GM19438 (cell line): ENCODE measurements around the gene PTPRG.
"Not testable (repeated sequence)": the region's sequence is repeated elsewhere in the genome, so short reads cannot be mapped to it uniquely, and the experiment has no call there.

ENCODE experiments used
- ATAC-seq: cut with Tn5 transposase; IDR thresholded peaks from one replicate; pipeline ENCODE4 v1.9.1; 2021; ENCODE audit warnings: low read depth; ENCODE audit not compliant: unreplicated experiment

PTPRG gene

DNA sequence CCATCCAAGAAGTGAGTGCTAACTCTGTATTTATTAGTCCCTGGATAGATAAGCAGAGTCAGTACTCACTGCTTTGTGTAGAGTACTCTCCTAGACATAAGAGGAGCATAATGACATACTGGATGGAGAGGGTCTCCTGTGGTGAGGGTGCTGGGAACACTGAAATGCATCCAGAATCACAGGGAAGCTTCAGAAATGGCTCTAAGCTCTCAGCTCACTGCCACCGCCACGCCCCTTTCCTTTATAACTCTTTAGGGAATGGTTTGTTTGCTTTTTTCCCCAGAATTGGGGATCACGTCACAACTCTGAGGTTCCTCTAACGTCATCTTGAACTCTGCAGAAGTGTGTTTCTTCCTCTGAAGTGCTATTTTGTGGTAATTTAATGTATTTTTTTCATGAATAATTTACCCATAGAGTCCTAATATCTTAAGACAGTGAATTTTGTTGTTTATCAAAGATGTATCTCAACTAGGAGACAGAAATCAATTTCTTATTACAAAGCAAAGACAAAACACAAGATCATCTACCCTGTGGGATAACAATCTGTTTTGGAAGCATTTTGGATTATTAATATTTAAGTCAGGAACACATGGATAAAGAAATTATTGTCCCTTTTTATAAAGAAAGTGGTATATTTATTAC is 154.6 kb downstream of the PTPRG start:
- ATAC-seq, result no peak

DNA sequence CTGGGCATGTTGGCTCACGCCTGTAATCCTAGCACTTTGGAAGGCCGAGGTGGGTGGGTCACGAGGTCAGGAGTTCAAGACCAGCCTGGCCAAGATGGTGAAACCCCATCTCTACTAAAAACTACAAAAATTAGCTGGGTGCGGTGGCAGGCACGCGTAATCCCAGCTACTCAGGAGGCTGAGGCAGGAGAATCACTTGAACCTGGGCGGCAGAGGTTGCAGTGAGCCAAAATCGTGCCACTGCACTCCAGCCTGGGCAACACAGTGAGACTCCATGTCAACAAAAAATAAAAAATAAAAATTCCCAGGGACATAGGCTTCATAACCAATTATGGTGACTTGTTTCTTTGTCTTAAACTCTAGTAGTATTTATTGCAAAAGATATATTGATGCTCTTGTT is 155.3 kb downstream of the PTPRG start:
- ATAC-seq, result not testable (repeated sequence)

- ATAC-seq, result no peak
Measured at GRCh38 chr3:61718565-61718964, 157.2 kb downstream of the PTPRG start.

DNA sequence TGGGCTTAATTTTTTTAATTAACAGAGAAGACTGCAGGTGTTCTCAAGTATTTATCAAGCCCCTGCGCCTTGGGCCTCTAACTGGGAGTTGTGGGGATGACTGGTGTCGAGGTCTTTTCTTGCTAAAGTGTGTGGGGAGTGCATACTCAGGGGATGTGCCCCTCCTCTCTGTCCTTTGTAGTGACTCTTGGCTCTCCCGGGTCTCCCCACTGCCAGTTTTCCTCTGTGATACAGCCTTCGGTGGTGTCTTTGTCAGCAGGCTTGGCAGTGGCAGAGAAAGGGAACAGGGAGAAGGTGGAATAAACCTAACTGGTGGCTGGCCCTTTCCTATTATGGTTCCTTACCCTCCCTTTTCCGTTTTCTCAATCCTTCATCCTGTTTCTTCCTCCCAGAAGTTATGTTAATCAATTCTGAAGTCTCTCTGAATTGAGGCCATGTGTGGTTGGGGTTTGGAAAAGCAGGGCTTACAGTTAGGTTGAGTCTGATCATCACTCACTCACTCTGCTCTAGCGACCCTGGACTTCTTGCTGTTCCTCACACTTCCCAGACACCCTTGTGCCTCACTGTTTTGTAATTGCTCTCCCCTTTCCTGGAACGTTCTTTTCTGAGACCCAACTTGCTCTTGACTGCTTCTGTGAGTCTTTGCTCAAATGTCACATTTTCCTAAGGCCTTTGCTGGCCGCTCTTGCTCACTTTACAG is 158.1 kb downstream of the PTPRG start:
- ATAC-seq, result no peak

DNA sequence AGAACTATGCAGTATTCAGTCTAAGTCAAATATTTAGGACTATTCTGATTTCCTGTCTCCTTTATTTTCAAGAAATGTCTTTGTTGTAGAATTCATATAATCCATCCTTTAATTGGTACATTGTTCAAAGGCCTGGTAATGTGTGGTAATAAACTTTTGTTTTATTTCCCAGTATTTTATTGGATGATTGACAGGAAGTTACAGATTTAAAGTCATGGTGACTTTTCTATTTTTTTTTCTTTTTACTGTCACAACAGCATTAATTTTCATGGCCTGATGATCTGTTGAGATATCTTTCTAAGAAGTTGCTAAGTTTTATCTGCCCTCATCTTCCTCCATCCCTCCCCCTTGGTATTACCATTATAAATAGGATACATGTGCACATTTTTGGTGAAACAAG is 161.7 kb downstream of the PTPRG start:
- ATAC-seq, result no peak

DNA sequence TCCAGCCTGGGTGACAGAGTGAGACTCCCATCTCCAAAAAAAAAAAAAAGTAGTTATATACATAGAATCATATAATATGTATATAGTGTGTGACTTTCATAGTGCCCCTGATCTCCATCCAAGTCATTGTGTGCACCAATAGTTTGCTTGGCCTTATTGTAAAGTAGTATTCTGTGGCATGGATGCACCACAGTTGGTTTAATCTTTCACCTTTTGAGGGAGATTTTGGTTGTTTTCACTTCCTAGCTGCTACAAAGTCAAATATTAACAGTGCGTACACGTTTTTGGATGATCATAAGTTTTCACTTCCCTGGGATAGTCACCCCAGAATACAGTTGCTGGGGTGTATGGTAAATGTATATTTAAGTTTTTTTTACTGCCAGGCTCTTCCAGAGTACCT is 162.8 kb downstream of the PTPRG start:
- peak; percentile 86 for ATAC-seq

- peak; percentile 17 for ATAC-seq
Measured at GRCh38 chr3:61724801-61725200, 163.4 kb downstream of the PTPRG start.

DNA sequence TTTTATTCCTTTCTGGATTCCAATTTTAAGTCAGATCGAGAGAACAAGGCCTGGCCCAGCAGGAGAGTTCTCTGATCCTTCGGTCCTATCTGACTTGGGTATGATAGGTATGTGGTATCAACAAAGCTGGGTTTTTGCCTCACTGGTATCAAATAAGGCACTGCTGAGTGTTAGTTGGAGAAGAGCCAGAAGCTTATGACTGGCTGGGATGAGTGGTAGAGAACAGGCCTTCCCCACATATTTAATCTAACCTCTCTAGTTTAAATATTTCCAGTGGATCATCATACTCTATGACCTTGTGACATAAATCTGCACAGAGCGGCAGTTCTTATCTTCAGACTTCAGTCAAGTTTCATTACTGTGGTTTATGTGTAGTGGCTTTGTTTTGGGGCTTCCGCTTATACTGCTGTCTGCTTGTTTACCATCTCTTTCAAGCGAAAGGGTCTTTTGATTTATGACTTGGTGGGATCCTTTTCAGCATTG is 164.5 kb downstream of the PTPRG start:
- ATAC-seq, result no peak

DNA sequence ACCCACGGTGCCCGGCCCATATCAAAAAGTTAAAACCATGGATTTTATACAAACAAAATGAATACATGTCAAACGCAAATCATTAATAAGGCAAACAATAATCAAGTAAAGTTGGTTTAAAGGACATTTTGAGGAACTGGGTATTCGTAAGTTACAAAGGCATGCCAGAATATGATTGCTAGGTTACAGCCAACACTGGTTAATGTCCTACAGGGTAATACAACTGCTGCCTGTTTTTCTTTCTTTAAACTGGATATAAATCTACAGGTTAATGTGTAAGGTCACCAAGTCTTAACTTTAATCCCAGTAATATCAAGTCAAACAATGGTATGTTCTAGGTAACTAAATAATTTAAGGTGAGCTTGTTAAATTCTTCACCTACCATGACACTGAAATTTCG is 166.1 kb downstream of the PTPRG start:
- ATAC-seq, result no peak

DNA sequence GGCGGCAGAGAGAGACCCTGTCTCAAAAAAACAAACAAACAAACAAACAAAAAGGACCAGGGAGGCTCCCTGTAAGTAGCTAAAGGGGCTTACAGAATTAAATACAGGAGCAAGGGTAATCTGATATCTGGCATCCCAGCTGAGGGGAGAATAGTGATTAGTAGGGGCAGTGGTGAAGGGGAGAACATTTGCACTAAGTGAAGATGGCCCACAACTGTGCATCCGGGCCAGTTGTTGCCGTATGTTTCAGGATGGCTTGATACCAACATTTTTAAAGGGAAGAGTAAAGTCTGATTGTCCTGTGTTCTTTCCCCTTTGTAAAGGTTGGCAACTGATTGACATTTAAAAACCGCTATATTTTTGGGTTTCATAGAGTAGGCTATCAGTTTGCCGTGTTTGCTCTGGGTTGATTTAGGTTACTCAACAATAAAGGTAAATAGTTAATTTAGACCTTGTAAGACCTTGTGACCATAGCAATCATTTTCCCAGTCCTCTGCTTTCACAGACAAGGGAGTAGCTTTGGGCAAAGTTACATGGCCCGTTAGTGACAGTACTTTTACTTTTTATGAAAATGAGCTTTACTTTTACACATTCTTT is 167.8 kb downstream of the PTPRG start:
- ATAC-seq, result no peak

GRCh38 chr3:61730056-61730455 is 168.7 kb downstream of the PTPRG start:
- no peak for ATAC-seq

DNA sequence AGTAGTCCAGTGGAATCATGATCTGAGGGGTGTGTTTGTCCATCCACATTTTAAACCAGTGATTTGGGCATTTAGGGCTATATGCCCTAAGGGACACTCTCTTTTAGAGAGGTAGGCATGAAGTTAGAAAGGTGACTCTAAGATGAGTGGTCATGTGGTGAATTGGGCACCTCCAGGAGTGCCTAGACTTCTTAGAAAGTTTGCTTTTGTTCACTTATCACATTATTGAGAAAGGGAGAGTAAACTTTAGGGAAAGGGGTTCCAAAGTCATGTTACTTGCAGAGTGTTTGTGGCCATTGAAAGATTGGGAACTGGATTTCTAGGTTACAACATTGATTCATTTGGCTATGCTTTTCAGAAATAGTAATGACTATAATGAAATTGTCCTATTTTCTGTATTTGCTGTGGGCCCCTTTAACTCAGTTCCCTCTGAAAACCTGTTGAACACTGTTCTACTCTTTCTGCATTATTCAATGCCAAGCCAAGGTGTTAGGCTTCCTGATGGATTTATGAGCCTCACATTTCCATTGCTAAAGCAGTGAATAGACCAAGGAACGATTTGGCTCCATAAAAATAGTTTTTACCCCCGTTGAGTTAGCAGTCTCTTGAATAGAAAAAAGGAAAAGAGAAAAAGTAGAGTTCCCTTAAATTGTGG is 169.3 kb downstream of the PTPRG start:
- no peak for ATAC-seq

DNA sequence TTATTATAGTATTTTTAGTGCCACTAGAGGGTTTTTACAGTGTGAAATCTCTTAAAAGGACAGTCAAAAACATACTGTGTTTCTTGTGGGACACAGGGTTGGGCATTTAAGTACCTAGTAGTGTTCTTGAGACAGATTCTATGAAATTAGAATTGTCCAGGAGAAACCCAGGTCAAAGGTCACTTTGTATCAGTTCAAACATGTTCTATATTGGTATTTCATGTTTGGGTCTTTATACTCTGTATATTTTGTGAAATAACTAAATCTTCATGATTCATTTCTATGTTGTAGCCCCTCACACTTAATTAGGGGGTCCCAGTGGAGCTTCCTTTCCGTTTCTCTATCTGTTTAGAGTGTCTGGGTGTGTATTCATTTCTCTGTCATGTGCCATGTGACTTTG is 171.6 kb downstream of the PTPRG start:
- no peak for ATAC-seq

DNA sequence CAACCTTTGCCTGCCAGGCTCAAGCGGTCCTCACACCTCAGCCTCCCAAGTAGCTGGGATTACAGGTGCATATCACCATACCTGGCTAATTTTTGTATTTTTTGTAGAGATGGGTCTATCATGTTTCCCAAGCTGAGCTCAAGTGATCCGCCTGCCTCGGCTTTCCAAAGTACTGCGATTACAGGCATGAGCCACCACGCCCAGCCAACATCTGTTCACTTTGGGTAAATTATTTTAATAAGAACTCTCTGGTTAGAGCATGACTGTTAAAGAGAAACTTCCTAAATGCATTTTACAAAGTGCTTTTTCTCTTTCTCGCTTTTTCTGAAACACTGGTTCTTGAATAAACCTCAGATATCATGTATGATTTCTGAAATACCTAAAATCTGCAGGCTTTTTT is 172.5 kb downstream of the PTPRG start:
- no peak for ATAC-seq

DNA sequence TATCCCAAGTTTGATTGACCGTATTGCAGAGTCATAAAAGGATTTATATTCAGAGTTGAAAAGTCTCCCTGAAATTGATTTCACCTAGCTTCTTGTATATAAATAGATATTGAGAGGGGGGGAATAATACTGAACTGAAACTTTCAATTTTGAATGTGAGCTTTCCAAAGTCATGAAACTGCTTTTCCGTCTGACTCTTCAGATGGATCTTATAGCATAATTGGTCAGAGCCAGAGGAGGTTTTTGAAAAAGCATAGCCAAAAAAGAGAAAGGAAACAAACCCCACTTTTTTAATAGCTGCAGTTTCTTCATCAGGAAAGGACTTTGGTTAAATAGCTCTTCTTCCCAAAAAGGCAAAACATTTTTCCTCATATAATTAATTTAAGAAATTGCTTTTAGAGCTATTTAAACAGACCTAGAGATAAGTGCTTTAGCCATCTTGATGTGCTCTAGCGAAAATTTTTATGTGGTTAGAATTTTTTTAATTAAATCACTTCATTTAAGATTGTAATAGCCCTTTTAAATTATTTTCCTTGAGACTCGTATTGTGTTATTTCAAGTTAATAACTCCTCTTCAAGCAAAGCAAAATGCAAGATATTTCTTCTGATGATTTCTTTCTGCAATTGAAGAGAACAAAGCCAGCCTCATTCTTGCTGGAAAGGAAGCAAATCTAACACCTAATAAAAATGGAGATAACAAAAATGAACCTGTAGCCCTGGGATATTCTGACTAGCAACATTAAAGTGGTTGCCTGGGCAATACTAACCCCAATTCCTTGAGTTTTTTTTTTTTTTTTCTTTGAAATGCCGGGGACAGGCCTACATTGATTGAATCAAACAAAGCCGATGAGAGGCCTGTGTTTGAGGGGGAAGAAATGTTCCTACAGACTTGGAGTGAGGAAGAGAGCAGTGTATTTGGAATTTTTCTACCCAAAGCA is 173.6 kb downstream of the PTPRG start:
- no peak for ATAC-seq

- no peak for ATAC-seq
Measured at GRCh38 chr3:61736506-61736905, 175.1 kb downstream of the PTPRG start.

DNA sequence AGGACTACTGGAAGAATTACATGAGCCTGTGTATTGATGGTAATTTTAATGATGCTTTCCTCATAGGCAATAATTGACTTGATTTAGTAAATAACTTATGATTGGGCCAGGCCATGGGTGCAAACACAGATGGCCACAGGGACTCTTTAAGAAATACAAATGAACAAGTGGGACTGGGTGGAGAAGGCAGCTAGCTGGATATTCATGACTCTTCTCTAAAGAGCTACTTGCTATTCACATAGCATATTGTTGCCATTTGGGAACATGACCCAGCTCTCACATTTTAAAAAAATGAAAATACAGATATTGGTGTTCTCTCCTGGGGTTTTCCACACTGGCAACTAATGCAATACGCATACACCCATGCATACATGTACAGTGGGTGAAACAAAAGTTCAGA is 178.3 kb downstream of the PTPRG start:
- ATAC-seq, result no peak

DNA sequence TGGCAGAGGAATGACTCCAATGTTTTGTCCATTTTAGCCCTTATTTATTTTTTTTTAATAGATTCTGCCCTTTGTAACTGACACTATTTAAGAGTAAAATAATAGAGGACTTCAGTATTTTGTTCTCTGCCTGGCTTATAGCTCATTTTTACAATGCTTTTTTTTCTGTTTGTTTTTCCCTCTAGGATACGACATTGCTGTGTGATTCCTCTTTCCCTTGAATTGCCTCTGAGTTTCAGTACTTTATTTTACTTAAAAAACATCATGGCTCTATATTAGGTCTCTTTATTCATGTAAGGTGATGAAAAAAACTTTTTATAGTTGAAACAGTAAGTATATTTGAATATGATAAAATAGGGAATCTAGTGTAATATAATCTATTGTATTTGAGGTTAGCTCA is 179.1 kb downstream of the PTPRG start:
- ATAC-seq, result no peak

DNA sequence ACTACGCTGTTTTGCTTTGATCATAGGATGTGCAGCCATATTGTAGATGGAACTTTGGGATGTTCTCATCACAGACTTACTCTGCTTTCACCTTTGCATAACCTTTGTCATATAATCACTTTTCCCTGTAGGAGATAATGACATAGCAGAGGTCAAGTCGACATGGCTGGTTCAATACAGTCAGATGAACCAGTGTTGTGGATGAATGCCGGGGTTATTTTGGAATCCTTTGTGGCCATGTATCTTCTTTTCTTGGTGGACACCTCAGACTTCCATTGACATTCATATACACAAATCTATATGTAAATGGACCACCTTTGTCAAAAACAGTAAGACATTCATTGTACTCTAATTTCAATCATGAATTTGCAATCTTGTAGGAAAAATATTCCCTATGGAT is 180.2 kb downstream of the PTPRG start:
- ATAC-seq, result no peak

DNA sequence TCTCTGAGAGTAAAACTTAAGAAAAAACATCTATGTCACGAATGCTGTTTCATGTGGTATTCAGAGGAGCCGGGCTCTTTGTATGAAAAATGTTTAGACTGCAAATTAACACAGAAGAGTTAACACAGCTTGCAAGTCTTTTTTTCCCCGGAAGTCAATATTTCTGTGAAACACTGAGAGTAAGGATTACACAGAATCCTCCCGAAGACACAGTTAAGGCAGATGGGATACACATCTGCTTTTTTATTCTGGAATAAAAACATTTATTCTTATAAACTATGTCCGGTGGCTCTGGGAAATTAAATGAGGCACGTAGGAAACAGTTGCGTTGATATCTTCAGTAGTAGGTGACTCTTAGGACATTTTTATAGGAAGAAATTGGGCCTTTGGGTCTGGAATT is 180.6 kb downstream of the PTPRG start:
- ATAC-seq, result no peak
